ENCODE data around the gene MTF1. TPM values are rescaled to one million over a fixed set of nuclear protein-coding genes. Genes with fewer than 3 reads are reported as not detected.

MTF1 gene
- polyA plus RNA-seq, 1 donor from 2014 or later: 23.6 TPM

DNA sequence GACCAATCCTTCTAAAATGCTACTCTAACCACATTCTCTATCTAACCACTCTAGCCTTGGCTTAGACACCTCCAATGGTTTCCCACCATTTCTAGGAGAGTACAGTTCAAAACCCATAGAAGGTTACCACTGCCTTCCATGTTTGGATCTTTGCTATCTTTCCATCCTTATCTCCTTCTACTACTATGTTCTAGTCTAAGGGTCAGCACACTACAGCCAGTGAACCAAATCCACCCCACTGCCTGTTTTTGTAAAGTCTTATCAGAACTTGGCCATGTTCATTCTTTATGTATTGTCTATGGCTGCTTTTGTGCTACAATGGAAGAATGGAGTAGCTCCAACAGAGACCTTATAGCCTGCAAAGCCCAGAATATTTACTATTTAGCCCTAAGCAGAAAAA is 6.2 kb downstream of the MTF1 start:
- H3K9me3 Mint-ChIP-seq: no peaks in the 10 kb centered on the region
- no peaks in the 10 kb centered on the region for H3K27me3 Mint-ChIP-seq
- H3K36me3 Mint-ChIP-seq: peaks cover 1% of the 10 kb centered on the region
- peak overlapping the region in 1 of 4 donors; percentile 7 for H3K4me3 Mint-ChIP-seq
- H3K27ac Mint-ChIP-seq: peak overlapping the region in 2 of 3 donors; percentile 3 to 30
- peaks cover 18 to 34% (median 22%) of the 10 kb centered on the region in 3 donors for H3K4me1 Mint-ChIP-seq

DNA sequence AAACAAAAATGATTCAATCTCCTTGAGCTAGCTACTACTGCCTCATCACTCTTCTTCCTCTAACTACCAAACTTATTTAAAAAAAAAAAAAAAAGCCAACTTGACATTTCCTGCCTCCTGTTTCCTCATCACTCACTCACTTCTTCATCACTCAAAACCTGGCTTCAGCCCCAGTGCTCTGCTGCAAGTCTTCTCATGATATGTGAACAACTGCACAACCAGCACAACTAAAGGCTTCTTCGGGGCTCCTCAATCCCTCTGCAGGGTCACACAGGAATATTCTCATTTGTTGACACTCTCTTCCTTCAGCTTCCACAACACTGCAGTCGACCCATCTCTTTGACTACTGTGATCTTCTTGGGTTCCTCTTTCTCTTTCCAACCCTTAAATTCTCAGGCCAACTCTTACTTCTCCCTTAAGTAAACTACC is 7.6 kb downstream of the MTF1 start:
- peaks cover 17 to 31% (median 24%) of the 10 kb centered on the region in 3 donors for H3K4me1 Mint-ChIP-seq

DNA sequence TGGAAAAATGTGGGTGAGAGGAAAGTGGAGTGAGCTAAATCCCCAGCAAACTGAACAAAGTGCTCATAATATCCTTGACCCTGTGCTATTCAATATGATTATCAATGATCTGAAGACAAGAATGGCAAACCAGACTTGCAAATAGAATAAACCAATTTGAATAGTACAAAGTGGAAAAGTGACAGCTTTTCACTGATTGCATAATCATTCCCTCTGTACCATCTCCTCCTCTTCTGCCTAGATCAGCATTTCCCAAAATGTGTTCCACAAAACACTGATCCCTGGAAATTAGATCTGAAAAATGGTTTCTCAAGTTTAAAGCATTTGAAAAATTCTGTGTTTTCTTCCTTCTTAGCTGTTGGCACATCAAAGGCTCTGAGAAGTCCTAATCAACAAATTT is 8.1 kb downstream of the MTF1 start:
- Mint-ChIP-seq H3K36me3 (no peaks in the 10 kb centered on the region), H3K27me3 (no peaks in the 10 kb centered on the region), H3K4me3 (no peak overlapping the region), H3K9me3 (no peaks in the 10 kb centered on the region), H3K4me1 (peaks cover 20 to 37% (median 30%) of the 10 kb centered on the region in 3 donors), H3K27ac (no peak overlapping the region)

More for the DNA sequence above, 7.6 kb downstream of the MTF1 start:
- H3K9me3 Mint-ChIP-seq: no peaks in the 10 kb centered on the region
- H3K27ac Mint-ChIP-seq: no peak overlapping the region
- H3K36me3 Mint-ChIP-seq: no peaks in the 10 kb centered on the region
- no peak overlapping the region for H3K4me3 Mint-ChIP-seq
- H3K27me3 Mint-ChIP-seq: no peaks in the 10 kb centered on the region

DNA sequence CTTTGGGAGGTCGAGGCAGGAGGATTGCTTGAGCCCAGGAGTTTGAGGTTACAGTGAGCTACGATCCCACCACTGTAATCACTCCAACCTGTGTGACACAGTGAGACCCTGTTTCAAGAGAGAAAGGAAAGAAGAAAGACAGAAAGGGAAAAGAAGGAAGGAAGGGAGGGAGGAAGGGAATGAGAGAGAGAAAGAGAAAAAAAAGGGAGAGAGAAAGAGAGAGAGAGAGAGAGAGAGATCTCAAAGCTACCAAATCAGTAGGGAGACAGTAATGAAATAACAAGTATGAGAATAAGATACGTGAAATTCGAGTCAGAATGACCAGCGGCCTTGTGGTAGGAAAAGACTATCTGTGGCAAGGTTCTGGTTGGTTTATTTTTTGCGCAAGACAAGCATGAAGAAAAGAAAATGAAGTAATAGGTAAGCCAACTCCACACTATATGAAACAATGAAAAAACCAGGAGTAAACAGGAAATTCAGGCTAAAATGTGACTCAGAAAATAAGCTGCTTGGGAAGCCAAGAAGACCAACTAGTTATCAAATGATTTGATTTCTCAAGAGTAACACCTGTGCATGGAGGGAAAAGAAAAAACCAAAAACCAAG is 8.9 kb downstream of the MTF1 start:
- H3K4me1 Mint-ChIP-seq: peaks cover 24 to 40% (median 37%) of the 10 kb centered on the region in 3 donors
- H3K9me3 Mint-ChIP-seq: no peaks in the 10 kb centered on the region
- H3K27me3 Mint-ChIP-seq: no peaks in the 10 kb centered on the region
- H3K4me3 Mint-ChIP-seq: no peak overlapping the region
- H3K36me3 Mint-ChIP-seq: no peaks in the 10 kb centered on the region
- H3K27ac Mint-ChIP-seq: no peak overlapping the region

DNA sequence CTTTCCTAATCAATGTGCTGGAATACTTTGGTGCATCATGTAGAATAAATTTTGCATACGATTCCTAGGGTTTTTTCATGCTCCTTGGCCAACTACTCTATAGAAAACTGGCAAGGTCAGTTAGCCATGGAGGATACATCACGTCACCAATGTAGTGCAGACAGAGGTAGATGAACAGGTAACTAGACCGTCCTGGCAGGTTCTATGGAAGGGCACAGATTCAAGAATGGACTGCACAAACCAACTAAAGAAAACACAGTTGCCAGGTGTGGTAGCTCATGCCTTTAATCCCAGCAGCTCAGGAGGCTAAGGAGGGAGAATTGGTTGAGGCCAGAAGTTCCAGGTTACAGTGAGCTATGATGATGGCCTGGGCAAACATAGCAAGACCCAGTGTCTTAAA is 9.9 kb downstream of the MTF1 start:
- Mint-ChIP-seq H3K36me3 (no peaks in the 10 kb centered on the region), H3K4me1 (peaks cover 24 to 41% (median 36%) of the 10 kb centered on the region in 3 donors), H3K4me3 (no peak overlapping the region), H3K27me3 (no peaks in the 10 kb centered on the region), H3K9me3 (no peaks in the 10 kb centered on the region), H3K27ac (no peak overlapping the region)

DNA sequence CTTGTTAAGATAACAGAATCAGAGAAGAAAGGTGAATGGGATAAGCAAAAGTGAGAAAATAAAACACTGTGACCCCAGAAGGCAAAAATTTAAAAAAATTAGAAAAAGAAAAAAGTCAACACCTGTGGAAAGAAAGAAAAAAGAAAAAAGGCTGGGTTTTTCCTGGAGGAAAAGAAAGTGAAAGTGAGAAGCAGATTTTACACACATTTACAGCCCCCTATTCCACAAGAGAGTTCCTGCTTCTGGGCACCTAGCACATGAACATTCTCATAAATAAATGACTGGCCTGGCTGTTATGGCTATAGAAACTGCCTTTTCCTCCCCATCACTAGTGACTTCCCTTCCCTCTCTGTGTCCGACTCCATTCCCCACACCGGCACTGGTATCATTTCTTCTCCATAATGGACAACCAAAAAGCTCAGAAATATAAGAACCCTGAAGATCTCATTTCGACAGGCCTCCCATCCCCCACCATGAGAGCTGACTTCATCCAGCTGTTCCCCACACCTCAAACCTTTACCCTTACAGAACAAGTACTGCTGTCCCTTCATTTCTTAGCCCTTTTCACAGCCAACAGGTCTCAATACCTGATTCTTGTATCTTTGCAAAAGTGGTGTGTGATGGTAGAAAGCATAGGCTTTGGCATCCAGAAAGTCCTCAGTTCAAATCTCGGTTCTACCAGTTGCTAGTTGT is 12.6 kb downstream of the MTF1 start:
- no peaks in the 10 kb centered on the region for H3K9me3 Mint-ChIP-seq
- H3K27me3 Mint-ChIP-seq: no peaks in the 10 kb centered on the region
- peak overlapping the region; percentile 19 to 90 (median 72) for H3K4me3 Mint-ChIP-seq
- peaks cover 17 to 36% (median 28%) of the 10 kb centered on the region in 3 donors for H3K4me1 Mint-ChIP-seq
- H3K27ac Mint-ChIP-seq: peak overlapping the region; percentile 34 to 92 (median 85)
- H3K36me3 Mint-ChIP-seq: peaks cover 4% of the 10 kb centered on the region

DNA sequence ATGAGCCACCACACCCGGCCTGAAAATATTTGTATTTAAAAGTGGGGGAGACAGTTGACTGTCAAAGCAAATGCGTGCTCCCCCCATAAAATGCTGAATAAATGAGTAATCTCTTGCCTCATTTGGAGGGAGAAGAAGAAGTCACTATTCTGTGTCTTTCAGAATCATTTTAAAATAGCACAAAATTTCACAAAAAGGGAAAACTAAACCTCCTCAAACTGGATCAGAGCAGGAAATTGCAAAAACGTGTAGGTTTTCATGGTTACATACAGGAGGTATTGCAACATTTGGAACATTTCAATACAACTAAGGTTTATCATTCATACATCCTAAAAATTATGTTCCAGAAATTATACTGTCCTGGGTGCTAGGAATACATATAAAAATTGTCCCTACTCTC is 13.6 kb downstream of the MTF1 start:
- no peaks in the 10 kb centered on the region for H3K27me3 Mint-ChIP-seq
- H3K9me3 Mint-ChIP-seq: no peaks in the 10 kb centered on the region
- peak overlapping the region in 1 of 4 donors; percentile 65 for H3K4me3 Mint-ChIP-seq
- peaks cover 17 to 36% (median 28%) of the 10 kb centered on the region in 3 donors for H3K4me1 Mint-ChIP-seq
- peaks cover 4% of the 10 kb centered on the region for H3K36me3 Mint-ChIP-seq
- H3K27ac Mint-ChIP-seq: peak overlapping the region; percentile 34 to 92 (median 85)

DNA sequence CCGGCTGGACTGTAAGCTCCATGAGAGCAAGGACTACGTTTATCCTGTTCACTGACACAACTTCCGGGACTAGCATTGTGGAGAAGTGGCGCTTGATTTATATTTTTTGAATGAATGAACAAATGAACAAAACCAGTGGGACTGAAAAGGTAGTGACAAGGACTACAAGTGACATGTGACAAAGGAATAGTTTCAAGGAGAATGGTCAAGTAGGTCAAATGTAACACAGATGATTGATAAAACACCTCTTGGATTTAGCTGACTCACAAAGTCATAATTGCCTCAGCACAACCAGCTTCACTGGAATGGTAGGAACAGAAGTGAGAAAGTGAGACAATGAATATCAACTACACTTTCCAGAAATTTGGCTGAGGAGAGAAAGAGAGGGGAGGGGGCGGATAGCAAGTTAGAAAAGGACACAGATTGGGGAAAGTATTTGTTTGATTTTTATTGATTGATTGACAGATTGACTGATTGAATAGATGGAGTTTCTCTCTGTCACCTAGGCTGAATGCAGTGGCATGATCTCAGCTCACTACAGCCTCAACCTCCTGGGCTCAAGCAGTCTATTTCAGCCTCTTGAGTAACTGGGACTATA is 14.2 kb downstream of the MTF1 start:
- H3K4me1 Mint-ChIP-seq: peaks cover 17 to 36% (median 28%) of the 10 kb centered on the region in 3 donors
- peak overlapping the region in 1 of 3 donors; percentile 34 for H3K27ac Mint-ChIP-seq
- no peaks in the 10 kb centered on the region for H3K9me3 Mint-ChIP-seq
- no peak overlapping the region for H3K4me3 Mint-ChIP-seq
- no peaks in the 10 kb centered on the region for H3K27me3 Mint-ChIP-seq
- H3K36me3 Mint-ChIP-seq: peaks cover 4% of the 10 kb centered on the region

DNA sequence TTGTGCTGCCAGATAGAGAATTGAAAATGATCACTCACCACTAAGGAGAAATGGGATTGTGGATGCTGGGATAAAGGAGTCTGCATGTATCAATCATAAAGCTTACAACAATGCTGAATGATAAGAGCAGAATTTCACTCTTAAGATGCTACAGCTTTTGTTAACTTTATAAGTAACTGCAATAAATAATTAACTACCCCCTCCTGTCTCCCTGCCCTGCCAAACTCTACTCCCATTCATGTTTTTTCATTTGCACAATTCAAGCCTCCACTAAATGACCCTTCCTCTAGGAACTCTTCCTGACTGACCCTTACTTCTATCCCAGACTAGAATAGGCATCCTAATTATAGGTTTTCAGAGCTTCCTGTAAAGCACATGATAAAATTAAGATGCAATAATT is 14.9 kb downstream of the MTF1 start:
- Mint-ChIP-seq H3K9me3 (no peaks in the 10 kb centered on the region), H3K4me3 (no peak overlapping the region), H3K4me1 (peaks cover 17 to 35% (median 28%) of the 10 kb centered on the region in 3 donors), H3K36me3 (peaks cover 7% of the 10 kb centered on the region), H3K27me3 (no peaks in the 10 kb centered on the region), H3K27ac (no peak overlapping the region)

DNA sequence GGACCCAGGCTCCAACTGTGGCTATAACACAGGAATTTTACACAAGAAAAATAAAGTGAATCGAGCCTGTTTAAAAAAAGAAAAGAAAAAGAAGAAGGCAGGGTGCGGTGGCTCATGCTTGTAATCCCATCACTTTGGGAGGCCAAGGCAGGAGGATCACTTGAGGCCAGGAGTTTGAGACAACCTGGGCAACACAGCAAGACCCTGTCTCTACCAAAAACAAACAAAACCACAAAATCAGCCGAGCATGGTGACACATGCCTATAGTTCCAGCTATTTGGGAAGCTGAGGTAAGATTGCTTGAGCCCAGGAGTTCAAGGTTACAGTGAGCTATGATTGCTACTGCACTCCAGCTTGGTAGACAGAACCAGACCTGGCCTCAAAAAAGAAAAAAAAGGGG is 17.7 kb downstream of the MTF1 start:
- Mint-ChIP-seq H3K4me3 (no peak overlapping the region), H3K27ac (no peak overlapping the region), H3K36me3 (peaks cover 11% of the 10 kb centered on the region)

DNA sequence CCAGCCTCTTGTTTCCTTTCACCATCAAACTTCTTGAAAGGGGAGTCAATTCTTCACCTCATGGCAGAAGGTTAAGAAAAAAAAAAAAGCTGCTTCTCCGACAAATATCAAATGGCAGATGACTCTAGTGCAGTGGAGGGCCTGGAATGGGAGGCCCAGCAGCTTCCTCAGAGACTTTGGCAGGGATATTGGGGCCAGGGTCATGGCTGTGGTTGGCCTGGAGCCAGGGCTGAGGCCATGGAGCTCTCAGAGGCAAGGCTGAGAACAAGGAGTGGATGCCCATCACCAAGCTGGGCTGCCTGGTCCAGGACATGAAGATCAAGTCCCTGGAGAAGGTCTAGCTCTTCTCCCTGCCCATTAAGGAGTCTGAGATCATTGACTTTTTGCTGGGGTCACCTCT is 18.7 kb downstream of the MTF1 start:
- Mint-ChIP-seq H3K27ac (no peak overlapping the region), H3K4me1 (peaks cover 3 to 15% (median 7%) of the 10 kb centered on the region in 3 donors), H3K36me3 (peaks cover 14% of the 10 kb centered on the region), H3K9me3 (no peaks in the 10 kb centered on the region), H3K27me3 (no peaks in the 10 kb centered on the region), H3K4me3 (no peak overlapping the region)

More for the DNA sequence above, 17.7 kb downstream of the MTF1 start:
- H3K4me1 Mint-ChIP-seq: peaks cover 10 to 23% (median 16%) of the 10 kb centered on the region in 3 donors
- H3K9me3 Mint-ChIP-seq: no peaks in the 10 kb centered on the region
- H3K27me3 Mint-ChIP-seq: no peaks in the 10 kb centered on the region

DNA sequence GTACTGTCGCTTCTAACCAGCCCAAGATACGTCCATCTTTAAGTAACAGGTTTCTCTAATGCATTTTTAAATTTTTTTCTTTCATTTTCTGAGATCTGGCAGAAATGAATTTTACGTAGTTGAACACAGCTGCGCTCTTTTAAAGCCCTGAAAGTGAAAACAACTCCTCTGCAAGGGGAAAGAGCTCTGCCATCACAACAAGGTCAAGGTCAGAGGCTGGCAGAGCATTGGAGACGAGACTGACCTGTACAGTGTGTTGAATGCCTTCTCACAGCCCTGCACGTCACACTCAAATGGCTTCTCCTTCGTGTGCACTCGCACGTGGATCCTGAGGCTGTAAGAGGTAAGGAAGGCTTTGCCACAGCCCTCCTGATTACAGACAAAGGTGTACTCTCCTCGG is 19.7 kb downstream of the MTF1 start:
- H3K4me3 Mint-ChIP-seq: no peak overlapping the region
- H3K9me3 Mint-ChIP-seq: no peaks in the 10 kb centered on the region
- peaks cover 2 to 9% (median 5%) of the 10 kb centered on the region in 3 donors for H3K4me1 Mint-ChIP-seq
- no peak overlapping the region for H3K27ac Mint-ChIP-seq
- no peaks in the 10 kb centered on the region for H3K27me3 Mint-ChIP-seq
- H3K36me3 Mint-ChIP-seq: peaks cover 14% of the 10 kb centered on the region

DNA sequence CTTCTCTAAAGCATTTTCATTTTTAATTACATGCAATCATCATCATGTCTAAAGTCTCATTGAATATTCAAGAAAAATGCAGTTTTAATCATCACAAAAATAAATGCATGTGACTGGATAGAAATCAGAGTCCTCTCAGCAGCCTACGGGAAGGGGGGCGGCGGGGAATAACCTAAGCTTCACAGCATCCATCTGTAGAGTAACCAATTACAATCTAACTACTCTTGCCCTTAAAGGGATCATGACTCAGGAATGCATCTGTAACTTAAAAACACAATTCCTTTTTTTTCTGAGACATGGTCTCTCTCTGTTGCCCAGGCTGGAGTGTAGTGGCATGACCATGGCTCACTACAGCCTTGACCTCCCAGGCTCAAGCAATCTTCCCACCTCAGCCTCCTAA is 22.6 kb downstream of the MTF1 start:
- peaks cover 13% of the 10 kb centered on the region for H3K36me3 Mint-ChIP-seq
- no peak overlapping the region for H3K4me3 Mint-ChIP-seq
- H3K27ac Mint-ChIP-seq: no peak overlapping the region
- H3K27me3 Mint-ChIP-seq: no peaks in the 10 kb centered on the region
- no peaks in the 10 kb centered on the region for H3K9me3 Mint-ChIP-seq
- H3K4me1 Mint-ChIP-seq: no peaks in the 10 kb centered on the region

DNA sequence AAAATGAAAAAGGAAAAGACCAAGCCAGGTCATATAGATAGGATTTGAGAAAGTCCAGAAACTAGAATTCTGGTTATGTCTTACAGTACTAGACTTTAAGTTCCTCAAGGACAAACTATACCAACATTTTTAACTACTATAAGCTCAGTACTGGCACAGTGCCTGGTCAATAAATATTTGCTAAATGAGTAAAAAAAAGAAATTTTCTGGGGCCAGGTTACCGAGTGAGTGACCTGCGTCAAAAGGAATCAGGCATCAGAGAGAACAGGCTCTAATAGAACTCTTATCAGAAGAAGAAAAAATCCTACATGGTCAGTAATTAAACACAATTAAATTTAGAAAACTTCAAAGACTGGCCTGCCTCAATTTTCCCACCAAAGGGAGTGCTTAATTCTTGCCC is 27.6 kb downstream of the MTF1 start:
- H3K27me3 Mint-ChIP-seq: no peaks in the 10 kb centered on the region
- peaks cover 7% of the 10 kb centered on the region for H3K36me3 Mint-ChIP-seq
- no peaks in the 10 kb centered on the region for H3K9me3 Mint-ChIP-seq
- no peaks in the 10 kb centered on the region for H3K4me1 Mint-ChIP-seq
- no peak overlapping the region for H3K4me3 Mint-ChIP-seq
- no peak overlapping the region for H3K27ac Mint-ChIP-seq

DNA sequence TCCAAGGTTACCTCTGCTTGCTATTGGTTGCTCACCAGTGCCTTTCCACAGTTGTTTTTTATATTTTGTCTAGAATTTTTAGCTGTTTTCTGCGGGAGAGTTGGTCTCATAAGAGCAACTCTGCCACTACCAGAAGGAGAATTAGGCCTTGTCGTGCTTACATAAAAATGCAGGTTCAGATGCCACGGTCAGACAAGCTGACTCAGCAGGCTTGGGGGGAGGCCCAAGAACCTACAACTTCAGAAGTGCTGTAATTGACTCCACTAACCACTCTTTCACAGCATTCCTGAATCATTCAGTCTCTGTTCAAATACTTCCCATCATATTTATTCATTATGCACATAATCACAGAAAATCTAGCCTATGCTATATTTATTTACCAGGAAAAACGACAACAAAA is 28.3 kb downstream of the MTF1 start:
- Mint-ChIP-seq H3K4me3 (no peak overlapping the region), H3K36me3 (peaks cover 7% of the 10 kb centered on the region), H3K27me3 (no peaks in the 10 kb centered on the region), H3K4me1 (no peaks in the 10 kb centered on the region), H3K27ac (peak overlapping the region in 2 of 3 donors; percentile 12 to 62), H3K9me3 (no peaks in the 10 kb centered on the region)
